ENCODE results near the gene MICU2. TPM values are rescaled to one million over a fixed set of nuclear protein-coding genes. Genes with fewer than 3 reads are reported as not detected.

MICU2 gene, protein sequence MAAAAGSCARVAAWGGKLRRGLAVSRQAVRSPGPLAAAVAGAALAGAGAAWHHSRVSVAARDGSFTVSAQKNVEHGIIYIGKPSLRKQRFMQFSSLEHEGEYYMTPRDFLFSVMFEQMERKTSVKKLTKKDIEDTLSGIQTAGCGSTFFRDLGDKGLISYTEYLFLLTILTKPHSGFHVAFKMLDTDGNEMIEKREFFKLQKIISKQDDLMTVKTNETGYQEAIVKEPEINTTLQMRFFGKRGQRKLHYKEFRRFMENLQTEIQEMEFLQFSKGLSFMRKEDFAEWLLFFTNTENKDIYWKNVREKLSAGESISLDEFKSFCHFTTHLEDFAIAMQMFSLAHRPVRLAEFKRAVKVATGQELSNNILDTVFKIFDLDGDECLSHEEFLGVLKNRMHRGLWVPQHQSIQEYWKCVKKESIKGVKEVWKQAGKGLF
- 50.8 TPM for polyA plus RNA-seq (2013)

DNA sequence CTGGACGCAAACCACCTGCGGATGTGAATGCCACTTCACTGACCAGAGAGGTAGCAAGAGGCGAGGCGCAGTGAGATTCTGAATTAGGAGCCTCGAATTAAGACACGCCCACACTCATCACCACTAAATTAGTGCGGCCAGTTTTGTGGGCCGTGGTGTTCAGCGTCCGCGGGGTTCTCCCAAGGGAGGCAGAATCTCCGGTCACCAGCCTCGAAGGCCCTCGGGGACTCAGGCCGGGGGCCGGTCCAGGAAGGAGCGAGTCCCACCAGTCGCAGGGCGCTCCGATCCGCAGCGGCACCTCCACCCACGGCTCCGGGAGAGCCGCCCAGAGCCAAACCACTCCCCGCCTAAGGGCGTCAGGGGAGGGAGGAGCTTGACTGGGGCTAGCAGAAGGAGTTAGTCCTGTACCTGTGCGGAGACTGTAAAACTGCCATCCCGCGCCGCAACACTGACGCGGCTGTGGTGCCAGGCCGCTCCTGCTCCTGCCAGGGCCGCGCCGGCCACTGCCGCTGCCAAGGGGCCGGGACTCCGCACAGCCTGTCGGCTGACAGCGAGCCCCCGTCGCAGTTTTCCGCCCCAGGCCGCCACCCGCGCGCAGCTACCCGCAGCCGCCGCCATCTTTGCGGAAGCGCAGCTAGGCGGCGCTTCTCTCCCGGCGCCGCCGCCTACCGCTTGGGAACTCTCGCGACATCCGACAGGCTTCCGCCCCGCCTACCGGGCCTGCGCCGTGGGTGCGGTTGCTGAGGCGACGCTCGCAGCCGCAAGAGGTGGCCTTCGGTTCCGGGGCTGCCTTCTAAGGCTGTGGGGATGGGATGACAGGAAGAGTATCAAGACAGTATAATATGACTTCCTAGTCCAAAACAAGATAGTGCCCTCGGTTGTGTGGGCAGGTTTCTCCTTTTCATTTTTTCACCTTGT, at the start of gene MICU2:
MICU2 (minus strand) TSS at position 640 of the 918 bp plus-strand sequence; CDS start at position 618, 22 bp downstream.
- no peaks in the 10 kb centered on the region for H3K9me3 ChIP-seq (ENCODE audit: control extremely low read depth in 1 of 5, control insufficient read depth in 4 of 5, insufficient read depth in 2 of 5, low read depth in 1 of 5, low read length in 4 of 5)
- DNase-seq, result peak; percentile 94 to 97 (median 97)
- 0% methylated on average over 56 of the region's 77 CpGs for WGBS (ENCODE audit: insufficient coverage)
- POLR2A ChIA-PET, result interaction anchor here (0.5 to 1.0 kb wide), 4 partner anchors 18 to 75 kb away, joined by 3 to 7 read pairs (median 4); no protein-coding TSS in a partner anchor
- peaks cover 5 to 9% (median 7%) of the 10 kb centered on the region in 4 experiments for H3K4me1 ChIP-seq (ENCODE audit: control extremely low read depth in 1 of 4, control insufficient read depth in 4 of 4, insufficient read depth in 4 of 4, low read length in 3 of 4)
- peak within 1 kb of the TSS; percentile 72 to 92 (median 87) for H3K4me3 ChIP-seq (ENCODE audit: control insufficient read depth in 1 of 7, extremely low read depth in 1 of 7, insufficient read depth in 4 of 7, low read depth in 2 of 7, low read length in 6 of 7)
- peak within 1 kb of the TSS; percentile 94 to 96 for H3K27ac ChIP-seq (ENCODE audit: insufficient read depth in 1 of 2, low read depth in 1 of 2, low read length in 2 of 2, poor library complexity in 1 of 2, severe bottlenecking in 2 of 2)
- peaks cover 3 to 20% (median 9%) of the 10 kb centered on the region in 5 experiments for H3K27me3 ChIP-seq (replicated peaks in 2 of 5; ENCODE audit: control insufficient read depth in 4 of 5, insufficient read depth in 5 of 5, low read length in 4 of 5)
- CTCF ChIA-PET, result interaction anchor here (1.2 kb wide), 2 partner anchors 14 to 18 kb away, joined by 4 to 5 read pairs; no protein-coding TSS in a partner anchor
- H3K36me3 ChIP-seq (ENCODE audit: control insufficient read depth in 4 of 4, insufficient read depth in 4 of 4, low read length in 3 of 4), result no peaks in the 10 kb centered on the region

DNA sequence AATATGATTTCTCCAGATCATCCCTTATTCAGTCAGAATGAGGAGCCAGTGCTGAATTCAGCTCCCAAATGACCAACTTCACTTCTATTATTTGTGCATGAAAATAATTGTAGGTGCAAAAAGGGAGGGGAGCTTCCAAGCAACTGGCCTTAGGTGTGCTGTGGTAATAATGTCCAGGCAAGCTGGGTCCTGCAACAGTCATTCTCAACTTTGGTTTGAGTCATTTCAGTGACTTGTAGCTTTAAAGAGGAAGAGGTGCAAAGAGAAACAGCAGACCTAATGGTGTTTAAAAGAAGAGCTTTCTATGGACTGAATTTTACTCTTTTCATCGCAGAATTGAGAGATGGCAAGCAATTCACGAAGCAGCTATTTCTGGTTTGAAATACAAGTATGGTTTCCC, 37.7 kb upstream of the MICU2 start:
- no peak overlapping the region for H3K4me3 ChIP-seq (ENCODE audit: control insufficient read depth in 1 of 7, extremely low read depth in 1 of 7, insufficient read depth in 4 of 7, low read depth in 2 of 7, low read length in 6 of 7)
- CTCF ChIA-PET, result interaction anchor here (1.7 to 2.2 kb wide), 3 partner anchors 23 to 635 kb away, joined by 4 to 5 read pairs (median 4); no protein-coding TSS in a partner anchor
- H3K9me3 ChIP-seq (ENCODE audit: control extremely low read depth in 1 of 5, control insufficient read depth in 4 of 5, insufficient read depth in 2 of 5, low read depth in 1 of 5, low read length in 4 of 5), result peaks cover 0 to 1% (median 0%) of the 10 kb centered on the region in 5 experiments
- peaks cover 0 to 11% (median 0%) of the 10 kb centered on the region in 5 experiments for H3K27me3 ChIP-seq (replicated peaks in 2 of 5; ENCODE audit: control insufficient read depth in 4 of 5, insufficient read depth in 5 of 5, low read length in 4 of 5)
- POLR2A ChIA-PET, result no interaction called here
- DNase-seq, result no peak
- no peaks in the 10 kb centered on the region for H3K36me3 ChIP-seq (ENCODE audit: control insufficient read depth in 4 of 4, insufficient read depth in 4 of 4, low read length in 3 of 4)
- 100% methylated on average over 2 of the region's 2 CpGs for WGBS (ENCODE audit: insufficient coverage)
- H3K4me1 ChIP-seq (ENCODE audit: control extremely low read depth in 1 of 4, control insufficient read depth in 4 of 4, insufficient read depth in 4 of 4, low read length in 3 of 4), result peaks cover 0 to 2% (median 0%) of the 10 kb centered on the region in 4 experiments
- no peak overlapping the region for H3K27ac ChIP-seq (ENCODE audit: insufficient read depth in 1 of 2, low read depth in 1 of 2, low read length in 2 of 2, poor library complexity in 1 of 2, severe bottlenecking in 2 of 2)

DNA sequence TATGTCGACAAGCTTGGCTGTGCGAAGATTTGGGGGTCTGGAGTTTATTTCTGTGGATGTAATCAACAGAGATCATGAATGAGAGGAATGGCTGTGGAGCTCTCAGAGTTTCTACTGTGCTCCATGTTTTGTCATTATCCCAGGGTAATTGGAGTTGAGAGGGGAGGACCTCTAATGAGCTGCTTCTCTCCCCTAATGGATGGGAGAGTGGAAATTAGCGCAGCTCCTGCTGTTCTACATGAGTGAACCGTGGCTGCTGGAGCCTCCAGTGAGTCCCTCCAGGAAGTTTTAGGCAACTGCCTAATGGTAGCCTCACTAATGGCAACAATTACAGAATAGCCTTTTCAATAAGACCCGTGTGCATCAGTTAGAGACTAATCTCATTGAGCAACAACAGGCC, 35.6 kb upstream of the MICU2 start:
- ChIA-PET CTCF (interaction anchor here (1.1 to 2.0 kb wide), 4 partner anchors 30 to 602 kb away, joined by 3 to 8 read pairs (median 3); no protein-coding TSS in a partner anchor), POLR2A (no interaction called here)
- Histone ChIP-seq H3K4me3 (ENCODE audit: control insufficient read depth in 1 of 7, extremely low read depth in 1 of 7, insufficient read depth in 4 of 7, low read depth in 2 of 7, low read length in 6 of 7) (no peak overlapping the region), H3K9me3 (ENCODE audit: control extremely low read depth in 1 of 5, control insufficient read depth in 4 of 5, insufficient read depth in 2 of 5, low read depth in 1 of 5, low read length in 4 of 5) (no peaks in the 10 kb centered on the region), H3K27me3 (replicated peaks in 2 of 5; ENCODE audit: control insufficient read depth in 4 of 5, insufficient read depth in 5 of 5, low read length in 4 of 5) (peaks cover 0 to 7% (median 2%) of the 10 kb centered on the region in 5 experiments), H3K36me3 (ENCODE audit: control insufficient read depth in 4 of 4, insufficient read depth in 4 of 4, low read length in 3 of 4) (no peaks in the 10 kb centered on the region), H3K27ac (ENCODE audit: insufficient read depth in 1 of 2, low read depth in 1 of 2, low read length in 2 of 2, poor library complexity in 1 of 2, severe bottlenecking in 2 of 2) (no peak overlapping the region), H3K4me1 (ENCODE audit: control extremely low read depth in 1 of 4, control insufficient read depth in 4 of 4, insufficient read depth in 4 of 4, low read length in 3 of 4) (peaks cover 0 to 2% (median 0%) of the 10 kb centered on the region in 4 experiments)
- DNase-seq, result no peak
- WGBS (ENCODE audit: insufficient coverage), result 97% methylated on average over 5 of the region's 5 CpGs

DNA sequence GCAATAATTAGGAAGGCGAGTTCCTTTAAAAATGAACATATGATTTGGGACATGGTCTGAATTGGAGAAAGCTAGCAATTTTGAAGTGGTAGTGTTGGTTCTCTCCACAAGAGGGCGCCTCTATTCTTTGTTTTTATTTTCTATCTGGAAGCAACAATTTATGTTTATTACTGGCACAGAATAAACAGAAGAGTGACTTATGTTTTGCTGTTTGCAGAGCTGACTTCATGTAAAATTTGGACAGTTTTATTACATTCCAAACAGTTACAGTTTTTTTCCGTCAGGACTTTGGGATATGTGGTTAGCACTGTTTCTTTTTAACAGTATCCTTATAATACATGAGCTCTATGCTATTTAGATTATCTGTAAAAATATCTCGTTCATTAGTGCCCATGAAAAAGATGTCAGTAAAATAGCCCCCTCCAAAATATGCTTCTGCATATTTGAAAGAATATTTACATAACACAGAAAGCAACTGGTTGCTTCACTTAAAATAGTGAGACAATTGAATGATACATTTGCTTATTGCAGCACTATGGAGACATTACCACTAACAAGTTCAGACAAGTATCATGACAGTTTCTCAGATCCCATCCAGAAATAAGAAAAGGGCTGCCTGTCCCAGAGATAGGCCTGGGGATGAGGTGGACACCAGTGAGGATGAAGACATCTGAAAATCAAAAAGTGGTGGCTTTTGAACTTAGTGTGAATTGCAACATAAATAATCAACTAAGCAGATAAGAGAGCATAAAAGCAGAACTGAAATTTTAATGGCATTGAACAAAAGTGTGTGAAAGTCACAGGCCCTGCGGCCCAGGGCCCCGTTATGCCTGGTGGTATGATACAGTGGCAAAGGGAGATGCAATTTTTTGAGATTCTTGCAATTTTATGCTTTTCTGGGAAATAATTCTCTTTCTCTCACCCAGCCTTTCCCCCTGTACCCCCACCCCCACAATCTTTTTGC, 34.6 kb upstream of the MICU2 start:
- peaks cover 0 to 2% (median 0%) of the 10 kb centered on the region in 4 experiments for H3K4me1 ChIP-seq (ENCODE audit: control extremely low read depth in 1 of 4, control insufficient read depth in 4 of 4, insufficient read depth in 4 of 4, low read length in 3 of 4)
- POLR2A ChIA-PET, result interaction anchor here (0.6 kb wide), 1 partner anchor 30 kb away, joined by 3 read pairs; no protein-coding TSS in a partner anchor
- H3K27ac ChIP-seq (ENCODE audit: insufficient read depth in 1 of 2, low read depth in 1 of 2, low read length in 2 of 2, poor library complexity in 1 of 2, severe bottlenecking in 2 of 2), result no peak overlapping the region
- CTCF ChIA-PET, result interaction anchor here (0.6 to 2.1 kb wide), 13 partner anchors 8 to 1728 kb away, joined by 3 to 8 read pairs (median 5); no protein-coding TSS in a partner anchor
- no peaks in the 10 kb centered on the region for H3K9me3 ChIP-seq (ENCODE audit: control extremely low read depth in 1 of 5, control insufficient read depth in 4 of 5, insufficient read depth in 2 of 5, low read depth in 1 of 5, low read length in 4 of 5)
- DNase-seq, result peak; percentile 30 to 58 (median 45)
- peaks cover 0 to 7% (median 2%) of the 10 kb centered on the region in 5 experiments for H3K27me3 ChIP-seq (replicated peaks in 2 of 5; ENCODE audit: control insufficient read depth in 4 of 5, insufficient read depth in 5 of 5, low read length in 4 of 5)
- H3K36me3 ChIP-seq (ENCODE audit: control insufficient read depth in 4 of 4, insufficient read depth in 4 of 4, low read length in 3 of 4), result no peaks in the 10 kb centered on the region
- 100% methylated on average over 2 of the region's 6 CpGs for WGBS (ENCODE audit: insufficient coverage)
- no peak overlapping the region for H3K4me3 ChIP-seq (ENCODE audit: control insufficient read depth in 1 of 7, extremely low read depth in 1 of 7, insufficient read depth in 4 of 7, low read depth in 2 of 7, low read length in 6 of 7)

DNA sequence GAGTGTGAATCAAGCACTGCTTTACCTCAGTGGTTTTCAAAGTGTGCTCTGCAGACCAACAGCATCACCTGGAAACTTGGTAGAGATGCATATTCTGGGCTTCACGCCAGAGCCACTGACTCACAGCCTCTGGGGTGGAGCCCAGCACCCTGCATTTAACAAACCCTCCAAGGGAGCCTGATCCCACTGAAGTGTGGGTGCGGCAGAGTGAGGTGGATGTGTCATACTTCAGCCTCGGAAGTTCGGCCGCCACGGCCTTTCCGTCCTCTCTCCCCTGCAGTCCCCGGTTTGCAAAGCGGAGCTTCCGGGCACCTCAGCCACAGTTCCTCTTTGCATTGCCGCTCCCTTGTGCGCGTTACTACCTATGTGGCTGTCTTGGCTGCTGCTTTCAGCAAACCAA, 33.3 kb upstream of the MICU2 start:
- peak overlapping the region in 1 of 7 experiments; percentile 10 for H3K4me3 ChIP-seq (ENCODE audit: control insufficient read depth in 1 of 7, extremely low read depth in 1 of 7, insufficient read depth in 4 of 7, low read depth in 2 of 7, low read length in 6 of 7)
- CTCF ChIA-PET, result interaction anchor here (0.7 to 2.1 kb wide), 14 partner anchors 9 to 639 kb away, joined by 3 to 8 read pairs (median 4); no protein-coding TSS in a partner anchor
- H3K27ac ChIP-seq (ENCODE audit: insufficient read depth in 1 of 2, low read depth in 1 of 2, low read length in 2 of 2, poor library complexity in 1 of 2, severe bottlenecking in 2 of 2), result no peak overlapping the region
- WGBS (ENCODE audit: insufficient coverage), result 47% methylated on average over 6 of the region's 13 CpGs
- no peaks in the 10 kb centered on the region for H3K36me3 ChIP-seq (ENCODE audit: control insufficient read depth in 4 of 4, insufficient read depth in 4 of 4, low read length in 3 of 4)
- no peaks in the 10 kb centered on the region for H3K9me3 ChIP-seq (ENCODE audit: control extremely low read depth in 1 of 5, control insufficient read depth in 4 of 5, insufficient read depth in 2 of 5, low read depth in 1 of 5, low read length in 4 of 5)
- DNase-seq, result peak in 2 of 3 donors; percentile 53 to 79
- POLR2A ChIA-PET, result interaction anchor here (1.0 kb wide), 1 partner anchor 12 kb away, joined by 6 read pairs; no protein-coding TSS in a partner anchor
- H3K27me3 ChIP-seq (replicated peaks in 2 of 5; ENCODE audit: control insufficient read depth in 4 of 5, insufficient read depth in 5 of 5, low read length in 4 of 5), result peaks cover 0 to 7% (median 2%) of the 10 kb centered on the region in 5 experiments
- peaks cover 0 to 2% (median 0%) of the 10 kb centered on the region in 4 experiments for H3K4me1 ChIP-seq (ENCODE audit: control extremely low read depth in 1 of 4, control insufficient read depth in 4 of 4, insufficient read depth in 4 of 4, low read length in 3 of 4)

All from common myeloid progenitor, CD34-positive (primary cell).